Measurements from ENCODE around the gene SLC25A48. TPM values are rescaled to one million over a fixed set of nuclear protein-coding genes. Genes with fewer than 3 reads are reported as not detected.

The SLC25A48 gene
- under 1 TPM; 0.67 to 0.69 TPM for total RNA-seq

GRCh38 chr5:135834639-135835529, at the start of gene SLC25A48:
TSS of gene SLC25A48 (plus strand) at chr5:135834663. CDS start at chr5:135834848, 185 bp downstream.

GRCh38 chr5:135895474-135896006, 61.1 kb downstream of the SLC25A48 start, which contains the start of gene IL9:
TSS of gene IL9 (minus strand) at chr5:135895841. CDS start at chr5:135895816, 25 bp downstream.

Small RNAs within 50 kb of the gene (small RNA-seq; reads per million reads assigned to genes)
- gene MIR5692C1 = 0 reads per million in 2 donors

Other genes starting within 250 kb of the SLC25A48 start
- not detected for gene IL9, start 61.2 kb downstream of the SLC25A48 start, total RNA-seq
- gene LECT2, start 120.3 kb downstream of the SLC25A48 start, total RNA-seq = not detected
- gene TGFBI, start 194.3 kb downstream of the SLC25A48 start, total RNA-seq = 10 to 100 TPM; 28.2 to 65.3 TPM

Data from melanocyte of skin (primary cell).